GM19324 (cell line): ENCODE measurements around the gene RAD51B.
"Not testable (repeated sequence)": the region's sequence is repeated elsewhere in the genome, so short reads cannot be mapped to it uniquely, and the experiment has no call there.

Source experiments
- ATAC-seq: cut with Tn5 transposase; IDR thresholded peaks from one replicate; pipeline ENCODE4 v1.9.1; 2021; ENCODE audit warnings: mild to moderate bottlenecking, moderate library complexity; ENCODE audit not compliant: unreplicated experiment, low FRiP score

The RAD51B gene

GRCh38 chr14:68752271-68753006 is 932.9 kb downstream of the RAD51B start:
- no peak for ATAC-seq

GRCh38 chr14:68753690-68754089 is 934.1 kb downstream of the RAD51B start:
- ATAC-seq, result no peak

DNA sequence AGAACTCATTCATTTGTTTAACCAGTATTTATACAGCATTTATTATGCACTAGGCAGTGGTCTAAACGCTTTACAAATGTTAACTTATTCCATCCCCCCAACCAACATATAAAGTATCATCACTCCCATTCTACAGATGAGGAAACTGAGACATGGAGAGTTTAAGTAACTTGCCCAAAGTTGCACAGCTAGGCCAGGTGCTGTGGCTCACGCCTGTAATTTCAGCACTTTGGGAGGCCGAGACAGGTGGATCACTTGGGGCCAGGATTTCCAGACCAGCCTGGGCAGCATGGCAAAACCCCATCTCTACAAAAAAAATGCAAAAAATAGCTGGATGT is 935.4 kb downstream of the RAD51B start:
- ATAC-seq, result no peak

DNA sequence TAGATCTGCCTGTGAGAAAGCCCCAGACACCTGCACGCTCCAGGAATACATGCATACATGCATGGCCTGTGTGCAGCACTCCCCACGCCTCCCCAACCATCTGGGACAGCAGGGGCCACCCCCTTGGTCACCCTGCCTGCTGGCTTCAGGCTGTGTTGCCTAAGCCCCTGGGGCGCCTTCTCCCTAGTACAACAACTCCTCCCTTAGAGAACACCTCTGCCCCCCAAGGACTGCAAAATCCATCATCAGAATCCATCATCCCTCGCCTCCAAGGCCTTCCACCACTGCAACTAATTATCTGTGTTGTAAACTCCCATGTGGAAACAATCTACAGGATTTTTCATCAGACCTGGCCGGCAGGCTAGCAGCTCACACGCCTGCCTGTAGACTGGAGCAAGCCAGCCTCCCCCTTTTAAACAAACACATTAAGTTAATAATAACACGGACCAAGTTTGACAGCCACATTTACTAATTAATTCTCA is 936.5 kb downstream of the RAD51B start:
- ATAC-seq, result no peak

- ATAC-seq, result no peak
These were observed 937.2 kb downstream of the RAD51B start for GRCh38 chr14:68756734-68757133.

DNA sequence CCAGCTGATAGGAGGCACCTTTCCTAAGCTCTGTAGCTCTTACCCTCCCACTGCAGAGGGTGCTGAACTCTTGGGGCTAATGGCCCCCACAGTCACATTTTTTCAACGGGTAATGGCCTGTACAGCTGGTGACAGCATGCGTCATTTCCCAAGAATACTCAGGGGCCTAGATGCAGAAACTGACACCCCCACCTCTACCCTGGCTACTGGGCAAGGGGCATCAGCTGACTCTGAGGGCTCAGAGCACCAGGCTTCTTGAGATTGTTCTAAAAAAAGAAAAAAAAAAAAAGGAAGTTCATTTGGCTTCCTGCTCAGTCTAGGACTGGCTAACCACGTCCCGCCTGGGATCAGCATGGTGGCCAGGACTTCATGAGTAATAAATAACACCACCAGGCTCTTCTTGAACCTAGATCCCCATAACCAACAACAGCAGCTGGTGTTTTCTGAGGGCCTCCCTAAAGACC is 938.1 kb downstream of the RAD51B start:
- no peak for ATAC-seq

DNA sequence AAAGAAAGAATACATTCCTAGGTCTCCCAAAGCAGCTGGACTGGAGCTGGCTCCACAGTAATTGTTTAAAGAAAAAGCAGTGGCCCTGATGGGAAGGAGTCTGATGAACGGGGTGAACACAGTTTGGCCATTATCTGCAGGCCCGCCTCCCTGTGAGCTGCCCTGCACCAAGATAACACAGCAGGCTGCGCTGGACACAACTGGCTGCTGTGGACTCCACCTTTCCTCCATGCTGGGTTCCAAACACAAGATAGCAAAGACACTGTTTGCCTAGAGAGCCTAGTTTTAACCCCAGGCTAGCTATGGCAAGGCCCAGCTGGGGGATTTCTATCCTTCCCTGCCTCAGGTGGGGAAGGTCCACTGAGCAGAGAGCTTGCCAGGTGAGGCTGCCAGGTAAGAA is 938.7 kb downstream of the RAD51B start:
- no peak for ATAC-seq

GRCh38 chr14:68759017-68759560 is 939.5 kb downstream of the RAD51B start:
- no peak for ATAC-seq

DNA sequence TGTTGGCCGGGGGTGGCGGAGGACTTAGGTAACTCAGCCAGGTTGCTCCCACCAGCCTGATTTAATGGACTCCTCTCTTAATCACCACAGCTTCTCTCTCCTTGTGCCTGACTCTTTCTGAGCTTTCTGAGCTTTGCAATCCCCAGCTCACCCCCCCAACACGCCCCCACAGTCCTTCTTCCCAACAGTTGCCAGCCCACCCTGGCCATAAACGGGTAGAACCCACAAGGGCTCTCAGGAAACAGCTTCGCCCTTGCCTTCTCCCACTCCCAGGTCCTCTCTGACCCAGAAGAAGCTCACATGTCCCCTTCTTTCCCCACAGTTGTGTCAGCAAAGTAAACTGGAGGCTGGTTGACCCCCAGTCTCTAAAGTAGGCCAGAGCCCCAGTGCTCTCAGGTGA is 940.4 kb downstream of the RAD51B start:
- ATAC-seq, result no peak

DNA sequence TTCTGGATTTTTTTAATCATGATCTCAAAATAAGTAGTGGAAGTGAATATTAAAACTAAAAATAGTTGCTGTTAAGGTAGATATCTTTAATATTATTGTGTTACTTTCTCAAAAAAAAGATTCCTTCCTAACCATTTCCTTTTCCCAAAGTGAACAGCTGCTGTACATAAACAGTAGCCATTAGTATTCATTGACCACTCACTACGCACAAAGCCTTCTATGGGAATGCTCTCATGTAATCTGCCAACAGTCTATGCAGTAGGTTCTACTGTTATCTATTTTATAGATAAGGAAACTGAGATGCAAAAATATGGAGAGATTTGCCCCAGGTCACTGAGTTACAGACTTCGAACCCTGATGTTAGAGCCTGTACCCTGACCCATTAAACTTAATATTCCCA is 941.2 kb downstream of the RAD51B start:
- ATAC-seq, result no peak

DNA sequence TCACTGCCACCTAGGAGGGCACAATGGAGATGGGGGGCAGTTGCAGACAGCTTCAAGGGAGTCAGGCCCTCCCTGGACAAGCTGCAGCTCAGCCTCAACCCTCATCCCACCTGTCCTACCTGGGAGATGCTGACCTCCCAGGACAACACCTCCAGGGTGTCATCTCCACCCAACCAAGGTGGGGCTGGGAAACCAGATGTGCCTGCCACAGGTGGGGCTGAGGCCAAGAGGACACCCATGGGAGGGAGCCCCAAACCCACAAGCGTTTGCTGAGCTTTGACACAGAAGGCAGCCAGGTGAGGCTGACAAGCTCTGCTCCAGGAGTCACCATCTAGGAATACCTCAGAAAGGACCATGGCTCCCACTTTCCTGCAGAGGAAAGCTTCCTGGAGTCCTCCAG is 941.8 kb downstream of the RAD51B start:
- no peak for ATAC-seq

DNA sequence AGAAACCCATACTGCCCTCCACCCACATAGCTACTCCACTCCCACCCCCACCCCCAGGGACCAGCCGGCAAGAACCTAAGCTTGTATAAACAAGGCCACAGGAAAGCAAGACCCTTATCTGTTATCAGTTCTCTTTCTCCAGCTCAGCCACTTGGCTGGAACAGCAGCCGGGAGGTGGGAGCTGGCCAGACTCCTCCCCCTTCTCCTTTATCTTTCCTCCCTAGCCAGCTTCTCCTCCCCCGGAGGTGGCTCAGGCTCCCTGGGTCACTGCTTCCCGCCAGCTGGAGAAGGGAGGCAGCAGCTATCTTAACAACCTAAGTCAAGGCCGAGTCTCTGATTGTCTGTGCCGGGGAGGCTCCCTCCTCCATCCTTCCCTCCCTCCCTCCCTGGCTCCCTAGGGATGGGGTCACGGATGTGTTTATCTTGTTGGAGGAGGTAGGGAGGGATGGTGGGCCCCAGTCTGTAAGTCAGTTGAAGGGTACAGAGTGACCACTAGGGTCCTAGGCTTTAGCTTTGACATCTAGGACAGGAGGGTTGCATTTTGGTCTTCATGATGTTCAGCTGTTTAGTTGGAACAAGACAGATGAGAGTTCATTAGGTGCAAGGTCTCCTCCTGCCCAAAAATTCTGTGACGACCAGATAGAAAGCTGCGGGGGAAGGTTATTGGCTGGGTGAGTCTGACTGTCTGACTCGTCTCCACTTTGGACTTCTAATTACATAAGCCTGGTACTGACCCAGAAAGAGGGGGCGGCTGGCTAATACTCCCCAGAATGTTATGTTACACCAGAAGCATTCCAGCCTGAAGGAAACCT is 943.6 kb downstream of the RAD51B start:
- ATAC-seq, result no peak

GRCh38 chr14:68763843-68764242 is 944.3 kb downstream of the RAD51B start:
- ATAC-seq, result not testable (repeated sequence)

DNA sequence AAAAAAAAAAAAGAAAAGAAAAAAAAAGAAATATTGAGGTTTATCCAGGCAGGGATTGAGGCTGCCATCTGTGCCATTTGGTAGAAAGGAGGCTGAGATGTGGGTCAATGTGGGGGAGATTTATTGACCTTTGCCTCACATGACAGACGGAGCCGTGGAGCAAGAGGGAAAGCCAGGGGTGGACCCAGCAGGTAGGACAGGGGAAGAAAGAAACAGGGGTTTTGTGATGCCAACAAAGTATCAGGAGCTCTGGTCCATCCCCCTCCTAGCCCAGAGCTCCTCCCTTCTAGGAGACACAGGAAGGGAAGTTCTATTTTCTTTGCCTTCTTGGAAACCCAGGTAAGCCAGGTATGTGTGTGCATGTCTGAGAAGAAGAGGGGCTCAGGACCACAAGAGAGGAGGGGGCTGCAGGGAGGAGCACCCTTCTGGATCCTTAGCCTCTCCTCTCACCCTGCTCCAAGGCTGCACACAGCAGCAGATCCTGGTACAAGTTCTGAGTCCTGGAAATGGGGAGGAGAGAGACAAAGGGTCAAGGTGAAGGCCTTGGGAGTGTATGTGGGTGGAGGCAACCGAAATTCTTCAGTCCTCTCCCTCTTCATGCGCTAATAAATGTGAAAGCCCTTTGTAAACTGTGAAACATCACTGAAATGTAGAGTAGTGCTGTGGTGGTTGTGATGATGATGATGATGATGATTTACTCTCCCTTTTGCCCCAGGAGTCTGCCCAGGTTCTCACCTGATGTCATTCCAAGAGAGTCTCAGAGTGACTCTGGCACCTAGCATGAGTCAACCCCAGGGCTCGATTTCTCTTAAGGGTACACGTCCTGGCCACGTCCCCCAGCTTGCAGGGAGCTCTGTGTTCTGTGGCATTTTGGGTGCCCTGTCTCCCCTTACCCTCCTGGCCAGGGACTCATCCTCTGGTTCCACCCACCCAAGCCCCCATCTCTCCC is 947.0 kb downstream of the RAD51B start:
- no peak for ATAC-seq

GRCh38 chr14:68767248-68767645 is 947.7 kb downstream of the RAD51B start:
- no peak for ATAC-seq

- no peak for ATAC-seq
These were observed 948.7 kb downstream of the RAD51B start for GRCh38 chr14:68768316-68768715.

- no peak for ATAC-seq
These were observed 950.5 kb downstream of the RAD51B start for GRCh38 chr14:68770051-68770450.

- ATAC-seq, result no peak
These were observed 951.1 kb downstream of the RAD51B start for GRCh38 chr14:68770553-68771286.

GRCh38 chr14:68771631-68772030 is 952.1 kb downstream of the RAD51B start:
- no peak for ATAC-seq
